Thymus (tissue), 11 donors: ENCODE results near the gene PTPN1. TPM values are rescaled to one million over a fixed set of nuclear protein-coding genes. Genes with fewer than 3 reads are reported as not detected.

ENCODE experiments used
- DNase-seq, 9 donors: peaks; one replicate each; pipeline ENCODE4 v3.0.0-alpha.2; 2013; ENCODE audit warnings: low spot score in 9 of 9, low read depth in 6 of 9, missing footprints in 1 of 9
- H3K27ac ChIP-seq, 2 donors: one replicate each; pipeline ENCODE4 v1.5.1; 2013; ENCODE audit warnings: control low read depth in 1 of 2, low read depth in 1 of 2, low read length in 1 of 2, mild to moderate bottlenecking in 1 of 2, moderate library complexity in 1 of 2
- H3K27me3 ChIP-seq, 2 donors: one replicate each; pipeline ENCODE4 v1.5.1; 2013; ENCODE audit warnings: low read length in 1 of 2; ENCODE audit not compliant: control insufficient read depth in 2 of 2, insufficient read depth in 1 of 2
- H3K36me3 ChIP-seq, 2 donors: one replicate each; pipeline ENCODE4 v1.5.1; 2013; ENCODE audit warnings: low read length in 1 of 2, mild to moderate bottlenecking in 1 of 2, moderate library complexity in 1 of 2; ENCODE audit not compliant: control insufficient read depth in 2 of 2, insufficient read depth in 2 of 2
- H3K4me1 ChIP-seq, 2 donors: one replicate each; pipeline ENCODE4 v1.5.1; 2013; ENCODE audit warnings: low read length in 2 of 2; ENCODE audit not compliant: control insufficient read depth in 2 of 2, insufficient read depth in 2 of 2
- H3K4me3 ChIP-seq, 2 donors: one replicate each; pipeline ENCODE4 v1.5.1; 2013; ENCODE audit warnings: low read length in 2 of 2, control low read depth in 1 of 2, mild to moderate bottlenecking in 1 of 2
- H3K9me3 ChIP-seq, 2 donors: one replicate each; pipeline ENCODE4 v1.5.1; 2013; ENCODE audit warnings: low read length in 1 of 2, mild to moderate bottlenecking in 1 of 2; ENCODE audit not compliant: control insufficient read depth in 2 of 2, insufficient read depth in 1 of 2
- WGBS: extraction: QIAGEN DNeasy Blood & Tissue Kit; methylation state at CpG from one replicate; pipeline ENCODE4 v1.1.7; 2013; 5-methylcytosine and 5-hydroxymethylcytosine counted together
- polyA plus RNA-seq: library from polyadenylated mRNA; stranded (reverse); fragments of 200-250 nt; gene quantifications from one replicate; pipeline ENCODE4 v1.2.3, GENCODE V29; 2013
- total RNA-seq: library from RNA; stranded (reverse); fragments of 120-200 nt; gene quantifications from one replicate; pipeline ENCODE4 v1.2.4, GENCODE V29; 2013
- donor health status: healthy.

The PTPN1 gene
- total and polyA plus RNA-seq, 2 donors = 23.0 to 56.1 TPM

DNA sequence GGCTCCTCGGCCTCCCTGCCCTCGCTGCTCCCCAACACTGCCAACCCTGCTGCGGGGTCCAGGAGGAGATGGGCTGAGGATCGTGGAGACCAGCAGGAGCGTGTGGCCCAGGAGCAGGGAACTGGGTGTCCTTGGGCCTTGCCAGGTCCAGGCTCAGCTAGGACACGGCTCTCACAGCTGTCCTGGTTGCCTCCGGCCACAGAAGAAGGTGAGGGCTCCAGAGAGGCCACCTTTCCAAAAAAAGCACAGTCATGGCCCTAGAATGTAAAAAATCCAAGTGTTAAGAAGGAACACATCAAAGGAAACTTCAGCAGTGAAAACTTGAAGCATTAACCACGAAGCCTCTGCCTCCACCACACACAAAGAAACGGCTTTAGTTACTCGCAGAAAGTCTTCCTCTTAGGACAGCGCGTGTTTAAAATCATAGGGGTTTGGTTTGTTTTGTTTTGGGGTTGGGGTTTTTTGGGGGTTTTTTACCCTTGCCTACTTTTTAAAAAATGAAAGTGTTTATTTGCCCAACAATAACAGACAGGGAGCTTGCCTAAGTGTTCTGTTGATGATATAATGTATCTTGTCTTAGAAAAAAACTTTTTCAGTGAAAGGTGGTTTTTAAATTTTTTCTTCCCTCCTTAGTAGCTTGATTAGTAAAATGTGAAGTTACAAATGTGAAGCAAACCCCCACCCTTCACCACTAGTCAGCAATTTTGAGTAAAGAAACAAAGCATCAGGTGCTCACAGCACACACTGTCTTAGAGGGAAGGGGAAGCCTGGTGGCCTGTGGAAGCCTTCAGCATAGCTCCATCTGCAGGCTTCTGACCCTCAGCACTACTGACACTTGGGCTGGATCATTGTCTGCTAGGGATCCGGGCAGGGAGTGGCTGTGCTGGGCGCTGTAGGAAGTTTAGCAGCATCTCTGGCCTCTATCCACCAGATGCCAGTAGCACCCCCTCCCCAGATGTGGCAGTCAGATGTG, 60.0 kb downstream of the PTPN1 start:
- Histone ChIP-seq H3K4me3 (no peak overlapping the region), H3K27ac (peak overlapping the region; percentile 39 to 76), H3K36me3 (peaks cover 51 to 62% of the 10 kb centered on the region in 2 donors), H3K4me1 (peaks cover 4 to 40% of the 10 kb centered on the region in 2 donors), H3K9me3 (no peaks in the 10 kb centered on the region), H3K27me3 (no peaks in the 10 kb centered on the region)
- peak in 5 of 9 donors; percentile 15 to 64 (median 31) for DNase-seq
- WGBS = 47% methylated on average over 14 of the region's 14 CpGs

DNA sequence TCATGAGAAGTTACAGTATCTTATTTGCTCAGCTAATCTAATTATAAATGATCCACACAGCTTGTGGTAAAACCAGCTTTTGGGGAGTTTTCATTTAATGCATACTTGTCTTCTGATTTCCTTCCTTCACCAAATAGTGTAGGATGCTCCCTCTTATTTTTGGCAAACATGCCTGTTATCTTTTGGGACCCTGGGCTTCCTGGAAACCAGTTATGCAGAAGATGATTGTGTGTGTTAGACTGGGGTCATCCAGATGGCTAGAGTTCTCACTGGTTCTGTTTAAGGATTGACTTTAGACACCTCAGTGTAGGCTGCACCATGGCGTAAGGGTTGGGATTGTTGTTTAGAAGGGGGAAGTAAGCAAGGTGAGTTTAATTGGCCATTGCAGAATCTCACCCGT, 61.3 kb downstream of the PTPN1 start:
- Histone ChIP-seq H3K4me1 (peaks cover 4 to 33% of the 10 kb centered on the region in 2 donors), H3K36me3 (peaks cover 53 to 63% of the 10 kb centered on the region in 2 donors), H3K9me3 (no peaks in the 10 kb centered on the region), H3K27me3 (no peaks in the 10 kb centered on the region), H3K27ac (no peak overlapping the region), H3K4me3 (no peak overlapping the region)
- 97% methylated on average over 2 of the region's 2 CpGs for WGBS
- DNase-seq = no peak

DNA sequence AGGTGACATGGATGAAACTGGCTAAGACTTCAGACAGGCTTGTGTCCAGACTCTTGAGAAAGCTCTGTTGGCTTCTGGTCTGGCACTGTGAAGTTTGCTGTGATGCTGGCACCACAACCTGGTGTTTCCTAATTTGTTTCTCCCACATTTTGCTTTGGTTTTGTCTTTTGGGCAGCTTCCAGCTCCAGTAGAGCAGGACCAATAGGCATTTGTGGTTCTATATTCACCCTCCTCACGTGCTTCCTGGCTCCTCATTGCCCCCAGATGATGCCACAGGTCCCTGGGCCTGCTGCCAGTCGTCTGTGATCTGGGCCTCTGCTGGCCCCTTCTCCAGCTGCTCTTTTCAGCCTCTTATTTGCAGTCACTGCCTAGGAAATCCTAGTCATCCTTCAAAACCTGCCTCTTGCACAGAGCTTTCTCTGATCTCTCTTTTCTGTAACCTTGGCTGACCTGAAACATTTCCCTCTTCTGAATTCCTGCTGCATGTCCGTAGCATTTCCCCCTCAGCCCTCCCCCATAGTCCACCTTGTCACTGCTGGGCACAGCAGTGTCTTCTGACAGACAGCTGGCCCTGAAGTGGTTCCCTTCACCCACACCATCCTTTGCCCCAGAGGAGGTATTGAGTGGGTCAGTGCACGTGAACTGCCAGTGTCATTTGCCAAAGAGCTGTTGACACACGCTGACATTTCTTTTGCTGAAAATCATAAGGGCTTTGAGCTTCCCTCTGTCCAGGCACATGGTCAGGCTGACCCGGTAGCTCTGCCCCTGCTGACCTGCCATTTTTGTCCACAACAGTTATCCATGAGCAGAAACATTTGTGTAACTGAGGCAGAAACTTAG, 63.0 kb downstream of the PTPN1 start:
- Histone ChIP-seq H3K4me3 (no peak overlapping the region), H3K27me3 (no peaks in the 10 kb centered on the region), H3K27ac (no peak overlapping the region), H3K4me1 (peaks cover 4 to 26% of the 10 kb centered on the region in 2 donors), H3K9me3 (no peaks in the 10 kb centered on the region), H3K36me3 (peaks cover 64 to 65% of the 10 kb centered on the region in 2 donors)
- 60% methylated on average over 6 of the region's 6 CpGs for WGBS
- DNase-seq = no peak

GRCh38 chr20:50574108-50574507, 63.9 kb downstream of the PTPN1 start:
- no peak for DNase-seq
- WGBS = 97% methylated on average over 9 of the region's 9 CpGs
- Histone ChIP-seq H3K9me3 (no peaks in the 10 kb centered on the region), H3K27ac (no peak overlapping the region), H3K4me3 (no peak overlapping the region), H3K4me1 (peaks cover 4 to 24% of the 10 kb centered on the region in 2 donors), H3K27me3 (no peaks in the 10 kb centered on the region), H3K36me3 (peaks cover 65 to 67% of the 10 kb centered on the region in 2 donors)

- Histone ChIP-seq H3K27ac (no peak overlapping the region), H3K9me3 (no peaks in the 10 kb centered on the region), H3K27me3 (no peaks in the 10 kb centered on the region), H3K4me3 (no peak overlapping the region), H3K36me3 (peaks cover 65 to 67% of the 10 kb centered on the region in 2 donors), H3K4me1 (peaks cover 4 to 23% of the 10 kb centered on the region in 2 donors)
- 97% methylated on average over 5 of the region's 5 CpGs for WGBS
- no peak for DNase-seq
These were observed 64.4 kb downstream of the PTPN1 start for GRCh38 chr20:50574586-50574985.

GRCh38 chr20:50575865-50576720, 65.9 kb downstream of the PTPN1 start:
- Histone ChIP-seq H3K9me3 (no peaks in the 10 kb centered on the region), H3K27ac (no peak overlapping the region), H3K4me1 (peaks cover 0 to 9% of the 10 kb centered on the region in 2 donors), H3K27me3 (no peaks in the 10 kb centered on the region), H3K36me3 (peaks cover 73 to 75% of the 10 kb centered on the region in 2 donors), H3K4me3 (no peak overlapping the region)
- 79% methylated on average over 12 of the region's 12 CpGs for WGBS
- DNase-seq = peak in 6 of 9 donors; percentile 23 to 65 (median 44)

DNA sequence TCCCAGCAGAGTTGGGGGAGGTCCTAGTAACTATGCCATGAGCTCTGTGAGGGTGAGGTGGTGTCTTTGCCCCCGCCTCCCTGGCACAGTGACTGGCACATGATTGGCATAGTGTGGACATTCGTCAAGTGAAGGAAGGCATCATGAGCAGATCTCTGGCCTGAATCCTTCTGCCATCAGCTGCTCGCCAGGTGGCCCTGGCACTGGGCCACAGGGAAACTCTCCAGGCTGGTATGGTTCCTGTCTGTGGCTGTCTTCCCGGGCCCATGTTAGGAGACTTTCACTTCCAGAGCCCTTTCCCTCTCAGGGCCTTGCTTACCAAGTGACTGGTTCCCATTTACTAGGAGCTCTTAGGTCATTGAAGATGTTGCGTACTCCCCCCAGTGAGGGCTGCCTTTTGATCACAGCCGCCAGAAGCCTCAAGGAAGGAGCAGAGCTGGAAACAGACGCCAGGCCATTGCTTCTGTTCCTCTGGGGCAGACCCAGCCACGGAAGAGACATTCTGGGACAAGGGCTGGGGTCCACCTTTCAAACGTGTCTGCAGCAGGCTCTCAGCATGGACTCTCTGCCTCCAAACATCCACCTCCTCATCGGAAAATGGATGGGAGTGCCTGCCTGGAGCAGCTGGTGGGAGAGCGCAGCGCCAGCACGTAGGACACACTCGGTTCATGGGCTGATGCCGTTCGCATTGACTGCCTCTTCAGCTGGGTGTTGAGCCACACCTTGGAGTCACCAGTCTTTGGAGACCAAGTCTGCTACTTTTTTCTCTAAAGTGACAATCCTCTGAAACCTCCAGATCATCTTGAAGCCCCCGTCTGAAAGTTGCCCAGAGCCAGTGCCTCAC, 67.2 kb downstream of the PTPN1 start:
- WGBS = 95% methylated on average over 17 of the region's 17 CpGs

More for the DNA sequence above, 67.2 kb downstream of the PTPN1 start:
- Histone ChIP-seq H3K4me1 (peaks cover 0 to 8% of the 10 kb centered on the region in 2 donors), H3K27me3 (no peaks in the 10 kb centered on the region), H3K36me3 (peaks cover 80 to 83% of the 10 kb centered on the region in 2 donors), H3K4me3 (no peak overlapping the region), H3K27ac (no peak overlapping the region), H3K9me3 (no peaks in the 10 kb centered on the region)
- DNase-seq = no peak
